K562 (cell line): ENCODE measurements around the gene HSD3B2. TPM values are rescaled to one million over a fixed set of nuclear protein-coding genes. Genes with fewer than 3 reads are reported as not detected.

Experiments
- ATAC-seq: fragments of 200-7000 bp; cut with Tn5 transposase; 3 replicates; pipeline ENCODE4 v1.9.1; 2020; ENCODE audit warnings: moderate library complexity
- BruUV-seq: library from RNA; stranded (reverse); fragments of 400-500 nt; replicated peaks from 2 replicates; lab custom pipeline; 2021; lab: Mats Ljungman, UMichigan
- CTCF ChIA-PET: fragments of 300-600 bp; formaldehyde crosslinking; extraction: SDS; loops from one replicate; lab custom pipeline; 2021; ENCODE audit warnings: low intra/inter-chr PET ratio; lab: Yijun Ruan, JAX
- POLR2A ChIA-PET: fragments of 300-600, 350-650 bp; sonication (Branson Sonifier 250); formaldehyde crosslinking; extraction: SDS; loops from one replicate; lab custom pipeline; 2021; ENCODE audit warnings: antibody characterized with exemption, inconsistent platforms; lab: Yijun Ruan, JAX
- DNase-seq, 4 experiments: peaks; one replicate each; pipeline versions ENCODE4 v3.0.0 to v3.0.0-alpha.2; 2011 to 2018; ENCODE audit warnings: low spot score in 3 of 4, mixed read lengths in 3 of 4; ENCODE audit errors: extremely low read depth in 1 of 4
- FAIRE-seq: peaks from 2 replicates; lab custom pipeline; 2011; peaks lifted over from hg19 to GRCh38; lab: Jason Lieb, UNC
- H2AFZ ChIP-seq: 2 replicates; pipeline ENCODE4 v1.6.0; 2011; ENCODE audit warnings: low read depth, low read length, control low read depth, inconsistent platforms
- H3K27ac ChIP-seq: fragments of 200-600 bp; 3 replicates; pipeline ENCODE4 v1.8.0; 2011; ENCODE audit warnings: low read depth, mild to moderate bottlenecking, control low read depth, inconsistent platforms, low read length, moderate library complexity, mixed read lengths; ENCODE audit errors: extremely low read depth
- H3K27me3 ChIP-seq, 2 experiments: fragments of 300-600 bp in 1 of 2; 2 replicates in 1 of 2; 3 replicates in 1 of 2; pipeline versions ENCODE4 v1.6.0 to v1.8.0; 2011; ENCODE audit warnings: inconsistent platforms in 2 of 2, low read length in 2 of 2, mild to moderate bottlenecking in 1 of 2, mixed read lengths in 1 of 2, moderate library complexity in 1 of 2; ENCODE audit not compliant: control insufficient read depth in 2 of 2, insufficient read depth in 2 of 2
- H3K36me3 ChIP-seq: fragments of 300-600 bp; 3 replicates; pipeline ENCODE4 v1.8.0; 2011; ENCODE audit warnings: mild to moderate bottlenecking, low read length, inconsistent platforms; ENCODE audit not compliant: control insufficient read depth, insufficient read depth
- H3K4me1 ChIP-seq, 2 experiments: fragments of 200-600 bp in 1 of 2; replicated peaks in 1 of 2; 2 replicates in 1 of 2; 3 replicates in 1 of 2; pipeline versions ENCODE4 v1.5.1 to v1.8.0; 2011; ENCODE audit warnings: inconsistent platforms in 2 of 2, low read length in 2 of 2, mild to moderate bottlenecking in 1 of 2, mixed read lengths in 1 of 2, moderate library complexity in 1 of 2; ENCODE audit not compliant: control insufficient read depth in 2 of 2, insufficient read depth in 2 of 2
- H3K4me2 ChIP-seq: 2 replicates; pipeline ENCODE4 v1.6.1; 2011; ENCODE audit warnings: low read length, control low read depth, inconsistent platforms, mixed read lengths; ENCODE audit not compliant: insufficient read depth
- H3K4me3 ChIP-seq: fragments of 200-600 bp; sonication (generic), shearing (Covaris generic); 2 replicates; pipeline ENCODE4 v1.5.1; 2016; ENCODE audit warnings: control low read depth, inconsistent platforms
- H3K79me2 ChIP-seq: fragments of 200-600 bp; 3 replicates; pipeline ENCODE4 v1.8.0; 2011; ENCODE audit warnings: low read length, inconsistent platforms; ENCODE audit not compliant: control insufficient read depth, insufficient read depth
- H3K9ac ChIP-seq, 2 experiments: 2 replicates each; pipeline versions ENCODE4 v1.6.0 to v1.6.1; 2011; ENCODE audit warnings: low read depth in 2 of 2, low read length in 2 of 2, control low read depth in 1 of 2, inconsistent platforms in 1 of 2, mild to moderate bottlenecking in 1 of 2, mixed read lengths in 1 of 2; ENCODE audit not compliant: insufficient read depth in 1 of 2
- H3K9me1 ChIP-seq: one replicate; pipeline ENCODE4 v1.6.0; 2011; ENCODE audit warnings: inconsistent platforms, mild to moderate bottlenecking, low read length, moderate library complexity; ENCODE audit not compliant: control insufficient read depth, insufficient read depth
- H3K9me3 ChIP-seq: replicated peaks from 2 replicates; pipeline ENCODE4 v1.5.1; 2011; ENCODE audit warnings: low read depth, low read length, inconsistent platforms; ENCODE audit not compliant: control insufficient read depth, insufficient read depth
- H4K20me1 ChIP-seq: replicated peaks from 2 replicates; pipeline ENCODE4 v1.6.1; 2011; ENCODE audit warnings: low read length, inconsistent platforms, mixed read lengths; ENCODE audit not compliant: control insufficient read depth, insufficient read depth
- MEF2D ChIP-seq: conservative IDR thresholded peaks from 2 replicates; pipeline ENCODE4 v1.6.1; 2016; ENCODE audit warnings: low read depth, missing genetic modification characterization, missing compliant biosample characterization
- MTA2 ChIP-seq: fragments of 450-650 bp; IDR thresholded peaks from 2 replicates; pipeline ENCODE4 v1.6.1; 2016; ENCODE audit warnings: low read depth
- NR1H2 ChIP-seq: sonication (generic); formaldehyde crosslinking; IDR thresholded peaks from 2 replicates; pipeline ENCODE4 v1.4.0; 2020; ENCODE audit warnings: mild to moderate bottlenecking, missing genetic modification reagents
- NR2F6 ChIP-seq: fragments of 450-650 bp; formaldehyde crosslinking; IDR thresholded peaks from 2 replicates; pipeline ENCODE4 v1.4.0; 2020; ENCODE audit warnings: mild to moderate bottlenecking
- TBP ChIP-seq: optimal IDR thresholded peaks from 2 replicates; pipeline ENCODE3; 2011; ENCODE audit warnings: low read depth, low read length, improper control_type of control experiment
- XRCC4 ChIP-seq: IDR thresholded peaks from one replicate; pipeline ENCODE4 v1.6.1; 2011; ENCODE audit not compliant: insufficient read depth, insufficient read length; ENCODE audit errors: extremely low read depth
- ZKSCAN1 ChIP-seq: fragments of 150-350 bp; IDR thresholded peaks from 2 replicates; pipeline ENCODE4 v1.6.1; 2016; ENCODE audit warnings: low read depth, low read length
- ZNF609 ChIP-seq: sonication (generic); formaldehyde crosslinking; IDR thresholded peaks from 2 replicates; pipeline ENCODE4 v1.8.1; 2023; ENCODE audit warnings: missing genetic modification reagents, mild to moderate bottlenecking, borderline replicate concordance
- WGBS: fragments of 100-300 bp; shearing (Covaris generic); methylation state at CpG from one replicate; pipeline ENCODE4 v1.1.6; 2016; ENCODE audit warnings: low coverage, mixed read lengths; ENCODE audit not compliant: insufficient coverage; ENCODE audit errors: missing lambda C conversion rate; 5-methylcytosine and 5-hydroxymethylcytosine counted together
- in situ Hi-C: fragments of 300-500 bp; cut with MboI; formaldehyde crosslinking; loops from 4 replicates; pipeline ENCODE4 v1.15.0; 2018; ENCODE audit warnings: inconsistent platforms, mixed read lengths
- intact Hi-C: fragments of 100-400 bp; cut with micrococcal nuclease; formaldehyde crosslinking; loops from 2 replicates; pipeline ENCODE4 v1.14.2; 2022
- polyA plus RNA-seq, 8 experiments: library from polyadenylated mRNA; depleted of rRNA in 4 of 8; stranded (reverse) in 5 of 8; unstranded in 3 of 8; fragments of >200 nt; fragmentation: Nextera tagmentation in 2 of 8; fragmentation: Illumina TruSeq in 1 of 8; extraction: Ambion mirVana in 2 of 8; extraction: Trizol in 1 of 8; gene quantifications; 2 replicates each; pipeline versions ENCODE4 v1.2.1 to v1.2.3, GENCODE V29; 2011 to 2014; ENCODE audit warnings: inconsistent platforms in 1 of 8, missing spikeins in 1 of 8
- total RNA-seq, 7 experiments: library from RNA; depleted of rRNA in 6 of 7; stranded (reverse); fragments of >200 nt in 6 of 7; fragmentation: Illumina TruSeq in 2 of 7; extraction: Trizol in 2 of 7; gene quantifications; 2 replicates each; pipeline versions ENCODE4 v1.2.1 to v1.2.3, GENCODE V29; 2011 to 2021; ENCODE audit warnings: low replicate concordance in 1 of 7

HSD3B2 gene
- total and polyA plus RNA-seq, 9 of the 15 experiments (the other 6 are each of a cell fraction or from before 2014, with no cell fraction given), result 1.1 TPM; not detected in 8

- Histone ChIP-seq H3K9me3 (no peaks in the 10 kb centered on the region), H3K4me3 (no peak overlapping the region), H3K4me2 (no peak overlapping the region), H3K9ac (no peak overlapping the region), H3K27ac (no peak overlapping the region), H3K4me1 (no peaks in the 10 kb centered on the region), H3K36me3 (no peaks in the 10 kb centered on the region), H3K9me1 (no peaks in the 10 kb centered on the region), H3K79me2 (no peaks in the 10 kb centered on the region), H3K27me3 (no peaks in the 10 kb centered on the region), H2AFZ (no peak overlapping the region), H4K20me1 (no peaks in the 10 kb centered on the region)
- TF ChIP-seq XRCC4 (no peak), ZKSCAN1 (no peak), TBP (no peak), NR2F6 (no peak)
- ChIA-PET POLR2A (interaction anchor here (0.6 to 1.0 kb wide), 2 partner anchors 52 to 280 kb away, joined by 3 read pairs; no protein-coding TSS in a partner anchor), CTCF (no interaction called here)
- intact Hi-C loops (loop anchor here (5.0 kb wide), 1 partner anchor 304 kb away; no protein-coding TSS in a partner anchor), in situ Hi-C loops (no loop called here)
- 0% methylated on average over 2 of the region's 2 CpGs for WGBS
- ATAC-seq (no peak), FAIRE-seq (no peak), DNase-seq (no peak)
- no TSS peak for BruUV-seq
Observed at GRCh38 chr1:119373465-119373864, 41.5 kb upstream of the HSD3B2 start.

- POLR2A ChIA-PET, result no interaction called here
- no TSS peak for BruUV-seq
- H3K4me1 ChIP-seq, result no peaks in the 10 kb centered on the region
- no peak overlapping the region for H3K9ac ChIP-seq
- in situ Hi-C loops (no loop called here), intact Hi-C loops (loop anchor here (5.0 kb wide), 1 partner anchor 303 kb away; no protein-coding TSS in a partner anchor)
- CTCF ChIA-PET, result no interaction called here
- H3K27me3 ChIP-seq, result no peaks in the 10 kb centered on the region
- DNase-seq, result no peak
- no peak for FAIRE-seq
- no peaks in the 10 kb centered on the region for H3K36me3 ChIP-seq
- WGBS, result 0% methylated on average over 4 of the region's 4 CpGs
- no peak overlapping the region for H2AFZ ChIP-seq
- H4K20me1 ChIP-seq, result no peaks in the 10 kb centered on the region
- no peak overlapping the region for H3K4me3 ChIP-seq
- H3K4me2 ChIP-seq, result no peak overlapping the region
- no peaks in the 10 kb centered on the region for H3K79me2 ChIP-seq
- ATAC-seq, result no peak
- H3K9me3 ChIP-seq, result no peaks in the 10 kb centered on the region
- no peaks in the 10 kb centered on the region for H3K9me1 ChIP-seq
- no peak overlapping the region for H3K27ac ChIP-seq
- TF ChIP-seq MEF2D (no peak), NR1H2 (CRISPR knock-in tag) (no peak), MTA2 (no peak), ZNF609 (CRISPR knock-in tag) (no peak)
Observed at GRCh38 chr1:119374208-119374874, 40.6 kb upstream of the HSD3B2 start.
